ENCODE results near the gene DHCR7. TPM values are rescaled to one million over a fixed set of nuclear protein-coding genes. Genes with fewer than 3 reads are reported as not detected.

The DHCR7 gene
- total RNA-seq, 1 donor from 2014 or later = 100 TPM

- Mint-ChIP-seq H3K27ac (no peak overlapping the region), H3K27me3 (ENCODE audit: insufficient read depth) (no peaks in the 10 kb centered on the region), H3K4me3 (no peak overlapping the region), H3K9me3 (no peaks in the 10 kb centered on the region), H3K4me1 (ENCODE audit: low read depth) (no peaks in the 10 kb centered on the region), H3K36me3 (ENCODE audit: low read depth) (peaks cover 21% of the 10 kb centered on the region)
- intact Hi-C loops (cut with micrococcal nuclease) = no loop called here
- DNase-seq (ENCODE audit: low spot score) = no peak
Measured at GRCh38 chr11:71474141-71474770, 26.1 kb upstream of the DHCR7 start.

GRCh38 chr11:71473793-71474080 is 25.5 kb upstream of the DHCR7 start:
- H3K36me3 Mint-ChIP-seq (ENCODE audit: low read depth) = peaks cover 21% of the 10 kb centered on the region
- no peak for DNase-seq (ENCODE audit: low spot score)
- no peaks in the 10 kb centered on the region for H3K27me3 Mint-ChIP-seq (ENCODE audit: insufficient read depth)
- intact Hi-C loops (cut with micrococcal nuclease) = no loop called here
- no peak overlapping the region for H3K27ac Mint-ChIP-seq
- H3K9me3 Mint-ChIP-seq = no peaks in the 10 kb centered on the region
- no peak overlapping the region for H3K4me3 Mint-ChIP-seq
- H3K4me1 Mint-ChIP-seq (ENCODE audit: low read depth) = no peaks in the 10 kb centered on the region

GRCh38 chr11:71472941-71473792 is 25.0 kb upstream of the DHCR7 start:
- peaks cover 22% of the 10 kb centered on the region for H3K36me3 Mint-ChIP-seq (ENCODE audit: low read depth)
- no peaks in the 10 kb centered on the region for H3K27me3 Mint-ChIP-seq (ENCODE audit: insufficient read depth)
- no peak overlapping the region for H3K27ac Mint-ChIP-seq
- DNase-seq (ENCODE audit: low spot score) = no peak
- no peaks in the 10 kb centered on the region for H3K4me1 Mint-ChIP-seq (ENCODE audit: low read depth)
- no peaks in the 10 kb centered on the region for H3K9me3 Mint-ChIP-seq
- intact Hi-C loops (cut with micrococcal nuclease) = no loop called here
- H3K4me3 Mint-ChIP-seq = no peak overlapping the region

- intact Hi-C loops (cut with micrococcal nuclease) = no loop called here
- Mint-ChIP-seq H3K27me3 (ENCODE audit: insufficient read depth) (no peaks in the 10 kb centered on the region), H3K4me1 (ENCODE audit: low read depth) (no peaks in the 10 kb centered on the region), H3K4me3 (no peak overlapping the region), H3K9me3 (no peaks in the 10 kb centered on the region), H3K36me3 (ENCODE audit: low read depth) (peaks cover 19% of the 10 kb centered on the region), H3K27ac (no peak overlapping the region)
- DNase-seq (ENCODE audit: low spot score) = no peak
Measured at GRCh38 chr11:71472357-71472885, 24.2 kb upstream of the DHCR7 start.

GRCh38 chr11:71470946-71471345 is 22.8 kb upstream of the DHCR7 start:
- H3K4me3 Mint-ChIP-seq = no peak overlapping the region
- intact Hi-C loops (cut with micrococcal nuclease) = no loop called here
- peaks cover 24% of the 10 kb centered on the region for H3K36me3 Mint-ChIP-seq (ENCODE audit: low read depth)
- H3K27ac Mint-ChIP-seq = no peak overlapping the region
- no peaks in the 10 kb centered on the region for H3K27me3 Mint-ChIP-seq (ENCODE audit: insufficient read depth)
- no peak for DNase-seq (ENCODE audit: low spot score)
- no peaks in the 10 kb centered on the region for H3K9me3 Mint-ChIP-seq
- H3K4me1 Mint-ChIP-seq (ENCODE audit: low read depth) = no peaks in the 10 kb centered on the region

- DNase-seq (ENCODE audit: low spot score) = no peak
- intact Hi-C loops (cut with micrococcal nuclease) = no loop called here
- H3K9me3 Mint-ChIP-seq = no peaks in the 10 kb centered on the region
- H3K4me3 Mint-ChIP-seq = no peak overlapping the region
- H3K4me1 Mint-ChIP-seq (ENCODE audit: low read depth) = no peaks in the 10 kb centered on the region
- H3K27me3 Mint-ChIP-seq (ENCODE audit: insufficient read depth) = no peaks in the 10 kb centered on the region
- H3K27ac Mint-ChIP-seq = no peak overlapping the region
- H3K36me3 Mint-ChIP-seq (ENCODE audit: low read depth) = peaks cover 32% of the 10 kb centered on the region
Measured at GRCh38 chr11:71467164-71467563, 19.0 kb upstream of the DHCR7 start.

GRCh38 chr11:71466358-71466757 is 18.2 kb upstream of the DHCR7 start:
- H3K27me3 Mint-ChIP-seq (ENCODE audit: insufficient read depth) = no peaks in the 10 kb centered on the region
- intact Hi-C loops (cut with micrococcal nuclease) = no loop called here
- H3K4me3 Mint-ChIP-seq = no peak overlapping the region
- no peaks in the 10 kb centered on the region for H3K4me1 Mint-ChIP-seq (ENCODE audit: low read depth)
- no peak for DNase-seq (ENCODE audit: low spot score)
- no peaks in the 10 kb centered on the region for H3K9me3 Mint-ChIP-seq
- H3K36me3 Mint-ChIP-seq (ENCODE audit: low read depth) = peaks cover 34% of the 10 kb centered on the region
- H3K27ac Mint-ChIP-seq = no peak overlapping the region

- Mint-ChIP-seq H3K4me3 (no peak overlapping the region), H3K36me3 (ENCODE audit: low read depth) (peaks cover 41% of the 10 kb centered on the region)
Measured at GRCh38 chr11:71465054-71465453, 16.9 kb upstream of the DHCR7 start.

GRCh38 chr11:71463331-71464211 is 15.4 kb upstream of the DHCR7 start:
- H3K36me3 Mint-ChIP-seq (ENCODE audit: low read depth) = peaks cover 46% of the 10 kb centered on the region
- intact Hi-C loops (cut with micrococcal nuclease) = no loop called here
- H3K9me3 Mint-ChIP-seq = no peaks in the 10 kb centered on the region
- H3K27ac Mint-ChIP-seq = no peak overlapping the region
- no peak for DNase-seq (ENCODE audit: low spot score)
- no peaks in the 10 kb centered on the region for H3K4me1 Mint-ChIP-seq (ENCODE audit: low read depth)
- no peak overlapping the region for H3K4me3 Mint-ChIP-seq
- H3K27me3 Mint-ChIP-seq (ENCODE audit: insufficient read depth) = no peaks in the 10 kb centered on the region

More at GRCh38 chr11:71465054-71465453, 16.9 kb upstream of the DHCR7 start:
- intact Hi-C loops (cut with micrococcal nuclease) = loop anchor here (1.0 kb wide), 1 partner anchor 27 kb away; no protein-coding TSS in a partner anchor
- H3K4me1 Mint-ChIP-seq (ENCODE audit: low read depth) = no peaks in the 10 kb centered on the region
- DNase-seq (ENCODE audit: low spot score) = no peak
- no peaks in the 10 kb centered on the region for H3K9me3 Mint-ChIP-seq
- peak overlapping the region; percentile 22 for H3K27ac Mint-ChIP-seq
- H3K27me3 Mint-ChIP-seq (ENCODE audit: insufficient read depth) = no peaks in the 10 kb centered on the region

- intact Hi-C loops (cut with micrococcal nuclease) = no loop called here
- no peak for DNase-seq (ENCODE audit: low spot score)
- peaks cover 3% of the 10 kb centered on the region for H3K4me1 Mint-ChIP-seq (ENCODE audit: low read depth)
- no peak overlapping the region for H3K4me3 Mint-ChIP-seq
- H3K36me3 Mint-ChIP-seq (ENCODE audit: low read depth) = peaks cover 47% of the 10 kb centered on the region
- no peak overlapping the region for H3K27ac Mint-ChIP-seq
- no peaks in the 10 kb centered on the region for H3K9me3 Mint-ChIP-seq
- no peaks in the 10 kb centered on the region for H3K27me3 Mint-ChIP-seq (ENCODE audit: insufficient read depth)
Measured at GRCh38 chr11:71462726-71463125, 14.5 kb upstream of the DHCR7 start.

- H3K4me3 Mint-ChIP-seq = no peak overlapping the region
- H3K36me3 Mint-ChIP-seq (ENCODE audit: low read depth) = peaks cover 46% of the 10 kb centered on the region
- intact Hi-C loops (cut with micrococcal nuclease) = no loop called here
- no peaks in the 10 kb centered on the region for H3K27me3 Mint-ChIP-seq (ENCODE audit: insufficient read depth)
- no peak for DNase-seq (ENCODE audit: low spot score)
- H3K9me3 Mint-ChIP-seq = no peaks in the 10 kb centered on the region
- H3K27ac Mint-ChIP-seq = peak overlapping the region; percentile 47
- H3K4me1 Mint-ChIP-seq (ENCODE audit: low read depth) = peaks cover 6% of the 10 kb centered on the region
Measured at GRCh38 chr11:71461696-71462095, 13.5 kb upstream of the DHCR7 start.

- H3K36me3 Mint-ChIP-seq (ENCODE audit: low read depth) = peaks cover 47% of the 10 kb centered on the region
- H3K9me3 Mint-ChIP-seq = no peaks in the 10 kb centered on the region
- no peaks in the 10 kb centered on the region for H3K27me3 Mint-ChIP-seq (ENCODE audit: insufficient read depth)
- intact Hi-C loops (cut with micrococcal nuclease) = loop anchor here (10.0 kb wide), 1 partner anchor 1685 kb away; the partner anchor contains the start of gene FCHSD2
- no peak overlapping the region for H3K27ac Mint-ChIP-seq
- DNase-seq (ENCODE audit: low spot score) = no peak
- no peak overlapping the region for H3K4me3 Mint-ChIP-seq
- H3K4me1 Mint-ChIP-seq (ENCODE audit: low read depth) = peaks cover 16% of the 10 kb centered on the region
Measured at GRCh38 chr11:71459767-71460320, 11.7 kb upstream of the DHCR7 start.

Measured in activated T-helper 1 cell treated with anti-CD3 and anti-CD28 coated beads, Interleukin-12 subunit alpha, Interleukin-12 subunit beta, Interleukin-2, Interleukin-4 antibody, amounts not matched to agents 30 ng/mL and 10 ng/mL and 1 ng/mL, durations not matched to agents 14 hours and 24 hours and 36 hours (primary cell).